Amniotic stem cell (primary cell): Measurements from ENCODE around the gene THAP12.
"Not testable (repeated sequence)": the region's sequence is repeated elsewhere in the genome, so short reads cannot be mapped to it uniquely, and the experiment has no call there.

Experiments used
- DNase-seq: peaks from one replicate; lab custom pipeline; 2025; lab: John Stamatoyannopoulos, UW

The THAP12 gene

GRCh38 chr11:76380977-76381719, at the start of gene THAP12, which contains the start of gene GVQW3:
TSS of gene THAP12 (minus strand) at chr11:76381132. CDS start at chr11:76380836, 296 bp downstream.
TSS of gene GVQW3 (plus strand) at chr11:76381323. CDS start at chr11:76381829, 506 bp downstream.
- DNase-seq = peak; percentile 92

GRCh38 chr11:76426660-76427059, 45.7 kb upstream of the THAP12 start:
- DNase-seq = no peak

- no peak for DNase-seq
These were observed 44.0 kb upstream of the THAP12 start for GRCh38 chr11:76424891-76425290.

GRCh38 chr11:76424379-76424778, 43.4 kb upstream of the THAP12 start:
- DNase-seq = no peak

- no peak for DNase-seq
These were observed 39.0 kb upstream of the THAP12 start for GRCh38 chr11:76419896-76420295.

- DNase-seq = no peak
These were observed 34.1 kb upstream of the THAP12 start for GRCh38 chr11:76415073-76415472.

GRCh38 chr11:76410851-76411357, 30.0 kb upstream of the THAP12 start:
- no peak for DNase-seq

GRCh38 chr11:76408171-76408965, 27.4 kb upstream of the THAP12 start:
- no peak for DNase-seq

GRCh38 chr11:76406359-76406758, 25.4 kb upstream of the THAP12 start:
- no peak for DNase-seq

GRCh38 chr11:76401484-76401883, 20.6 kb upstream of the THAP12 start:
- DNase-seq = not testable (repeated sequence)

- DNase-seq = no peak
These were observed 20.0 kb upstream of the THAP12 start for GRCh38 chr11:76400967-76401366.

GRCh38 chr11:76397383-76397782, 16.5 kb upstream of the THAP12 start:
- DNase-seq = no peak

GRCh38 chr11:76395296-76395695, 14.4 kb upstream of the THAP12 start:
- DNase-seq = no peak

GRCh38 chr11:76394411-76394810, 13.5 kb upstream of the THAP12 start:
- no peak for DNase-seq

GRCh38 chr11:76392870-76393269, 11.9 kb upstream of the THAP12 start:
- no peak for DNase-seq

- no peak for DNase-seq
These were observed 11.0 kb upstream of the THAP12 start for GRCh38 chr11:76391811-76392475.

GRCh38 chr11:76391021-76391420, 10.1 kb upstream of the THAP12 start:
- DNase-seq = no peak

GRCh38 chr11:76388408-76388807, 7.5 kb upstream of the THAP12 start:
- no peak for DNase-seq

- DNase-seq = no peak
These were observed 5.0 kb upstream of the THAP12 start for GRCh38 chr11:76385903-76386302.

- DNase-seq = no peak
These were observed 1.3 kb upstream of the THAP12 start for GRCh38 chr11:76382209-76382608.

- no peak for DNase-seq
These were observed 564 bp downstream of the THAP12 start for GRCh38 chr11:76380159-76380976.

GRCh38 chr11:76379807-76380158, 1.1 kb downstream of the THAP12 start:
- DNase-seq = no peak
